Esophagus squamous epithelium (tissue), 4 donors: Measurements from ENCODE around the gene ZNFX1.

Experiments
- POLR2A ChIP-seq, 4 donors: fragments of 450-650 bp; IDR thresholded peaks; one replicate each; pipeline ENCODE4 v1.6.1; 2017; ENCODE audit warnings: antibody characterized with exemption in 4 of 4, mild to moderate bottlenecking in 4 of 4, moderate library complexity in 3 of 4
- TF ChIP-seq, protein P1 (sequence below), 6 experiments: fragments of 450-650 bp in 4 of 6; fragments of 200-600 bp in 2 of 6; sonication (generic) in 2 of 6; IDR thresholded peaks; one replicate each; pipeline ENCODE4 v1.5.1; 2016 to 2019; ENCODE audit warnings: antibody characterized with exemption in 6 of 6, mild to moderate bottlenecking in 4 of 6, moderate library complexity in 4 of 6

DNA sequence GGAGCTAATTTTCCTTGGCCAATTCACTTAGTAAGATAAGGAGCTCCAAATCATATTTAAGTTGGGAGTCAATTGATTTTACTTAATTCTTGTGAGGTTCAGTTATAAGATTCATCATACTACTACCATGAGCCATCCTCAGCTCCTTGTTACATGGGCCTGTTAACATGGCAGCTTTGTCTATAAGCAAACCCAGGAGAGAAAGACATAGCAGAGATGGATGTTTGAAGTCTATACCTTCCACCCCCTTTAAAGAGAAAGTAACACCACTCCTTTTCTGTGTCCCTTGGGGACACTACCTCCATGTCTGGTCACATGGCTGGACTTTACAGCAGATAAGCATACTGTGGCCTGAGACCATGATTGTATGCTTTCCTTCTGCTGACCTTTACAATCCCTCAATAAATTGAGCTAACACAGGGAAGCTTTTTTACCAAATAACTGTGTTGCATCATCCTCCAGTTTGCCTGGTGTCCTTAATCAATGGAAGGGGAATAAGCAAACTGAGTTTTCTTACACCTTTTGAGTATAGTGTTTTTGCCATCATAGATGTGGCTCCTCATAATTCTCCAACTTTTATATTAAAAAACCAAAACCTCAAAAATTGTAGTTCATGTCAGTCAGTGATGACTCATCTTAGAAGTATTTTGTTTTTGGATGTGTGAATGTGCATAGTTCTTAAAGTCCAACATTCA is 9.8 kb upstream of the ZNFX1 start:
- TF ChIP-seq, protein P1, sequence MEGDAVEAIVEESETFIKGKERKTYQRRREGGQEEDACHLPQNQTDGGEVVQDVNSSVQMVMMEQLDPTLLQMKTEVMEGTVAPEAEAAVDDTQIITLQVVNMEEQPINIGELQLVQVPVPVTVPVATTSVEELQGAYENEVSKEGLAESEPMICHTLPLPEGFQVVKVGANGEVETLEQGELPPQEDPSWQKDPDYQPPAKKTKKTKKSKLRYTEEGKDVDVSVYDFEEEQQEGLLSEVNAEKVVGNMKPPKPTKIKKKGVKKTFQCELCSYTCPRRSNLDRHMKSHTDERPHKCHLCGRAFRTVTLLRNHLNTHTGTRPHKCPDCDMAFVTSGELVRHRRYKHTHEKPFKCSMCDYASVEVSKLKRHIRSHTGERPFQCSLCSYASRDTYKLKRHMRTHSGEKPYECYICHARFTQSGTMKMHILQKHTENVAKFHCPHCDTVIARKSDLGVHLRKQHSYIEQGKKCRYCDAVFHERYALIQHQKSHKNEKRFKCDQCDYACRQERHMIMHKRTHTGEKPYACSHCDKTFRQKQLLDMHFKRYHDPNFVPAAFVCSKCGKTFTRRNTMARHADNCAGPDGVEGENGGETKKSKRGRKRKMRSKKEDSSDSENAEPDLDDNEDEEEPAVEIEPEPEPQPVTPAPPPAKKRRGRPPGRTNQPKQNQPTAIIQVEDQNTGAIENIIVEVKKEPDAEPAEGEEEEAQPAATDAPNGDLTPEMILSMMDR (IDR thresholded peaks at IDR 0.05) = no peak
- no peak for TF ChIP-seq POLR2A (IDR thresholded peaks at IDR 0.05)
